Neural cell (in vitro differentiated cells): ENCODE measurements around the gene LRP2. TPM values are rescaled to one million over a fixed set of nuclear protein-coding genes. Genes with fewer than 3 reads are reported as not detected.

Experiments
- H2AFZ ChIP-seq: fragments of 200-600, 300-800 bp; sonication (generic), shearing (Covaris generic); 2 replicates; pipeline ENCODE4 v1.6.0; 2014; ENCODE audit warnings: low read depth, mild to moderate bottlenecking, antibody characterized with exemption, low read length, moderate library complexity
- H3F3A ChIP-seq: fragments of 200-600 bp; shearing (Covaris generic); 2 replicates; pipeline ENCODE4 v1.6.1; 2016; ENCODE audit warnings: mild to moderate bottlenecking, moderate library complexity, mixed read lengths, antibody characterized with exemption, low read length; ENCODE audit not compliant: insufficient read depth, poor library complexity, severe bottlenecking
- H3K27ac ChIP-seq: fragments of 200-600, 300-800 bp; sonication (generic), shearing (Covaris generic); 2 replicates; pipeline ENCODE4 v1.5.1; 2014; ENCODE audit warnings: mild to moderate bottlenecking, low read length, moderate library complexity
- H3K27me3 ChIP-seq: fragments of 300-800, 200-600 bp; sonication (generic), shearing (Covaris generic); 2 replicates; pipeline ENCODE4 v1.6.0; 2014; ENCODE audit warnings: mild to moderate bottlenecking, low read depth, low read length, moderate library complexity; ENCODE audit not compliant: insufficient read depth
- H3K36me3 ChIP-seq: fragments of 300-800, 200-600 bp; sonication (generic), shearing (Covaris generic); 2 replicates; pipeline ENCODE4 v1.5.1; 2014; ENCODE audit warnings: mild to moderate bottlenecking, antibody characterized with exemption, low read length, moderate library complexity; ENCODE audit not compliant: insufficient read depth
- H3K4me2 ChIP-seq: fragments of 300-800, 200-600 bp; sonication (generic), shearing (Covaris generic); 2 replicates; pipeline ENCODE4 v1.6.0; 2014; ENCODE audit warnings: mild to moderate bottlenecking, low read length
- H3K4me3 ChIP-seq: fragments of 300-800, 200-600 bp; sonication (generic), shearing (Covaris generic); 2 replicates; pipeline ENCODE4 v1.5.1; 2014; ENCODE audit warnings: mild to moderate bottlenecking, low read length, moderate library complexity
- H3K79me2 ChIP-seq: fragments of 200-600 bp; shearing (Covaris generic); replicated peaks from 2 replicates; pipeline ENCODE4 v1.6.0; 2014; ENCODE audit warnings: mild to moderate bottlenecking, low read length, moderate library complexity; ENCODE audit not compliant: insufficient read depth
- H3K9ac ChIP-seq: fragments of 300-800, 200-600 bp; sonication (generic), shearing (Covaris generic); 2 replicates; pipeline ENCODE4 v1.6.1; 2016; ENCODE audit warnings: mild to moderate bottlenecking, low read length, mixed read lengths
- H3K9me2 ChIP-seq: fragments of 200-600 bp; shearing (Covaris generic); 2 replicates; pipeline ENCODE4 v1.6.1; 2016; ENCODE audit warnings: mild to moderate bottlenecking, low read length, mixed read lengths; ENCODE audit not compliant: insufficient read depth
- H3K9me3 ChIP-seq: fragments of 200-600, 300-800 bp; sonication (generic), shearing (Covaris generic); 2 replicates; pipeline ENCODE4 v1.6.1; 2016; ENCODE audit warnings: mild to moderate bottlenecking, mixed run types, low read length, moderate library complexity, mixed read lengths
- H4K20me1 ChIP-seq: fragments of 200-600 bp; shearing (Covaris generic); 2 replicates; pipeline ENCODE4 v1.6.1; 2016; ENCODE audit warnings: mild to moderate bottlenecking, mixed run types; ENCODE audit not compliant: insufficient read depth
- CTCF ChIP-seq: fragments of 450-650 bp; IDR thresholded peaks from 2 replicates; pipeline ENCODE4 v1.5.1; 2014; ENCODE audit warnings: antibody characterized with exemption, mild to moderate bottlenecking, moderate library complexity; ENCODE audit not compliant: poor library complexity, severe bottlenecking
- EP300 ChIP-seq: fragments of 450-650 bp; conservative IDR thresholded peaks from 2 replicates; pipeline ENCODE4 v1.6.1; 2014; ENCODE audit warnings: antibody characterized with exemption, mild to moderate bottlenecking, moderate library complexity; ENCODE audit not compliant: poor library complexity, severe bottlenecking
- EZH2 ChIP-seq: fragments of 200-600, 300-800 bp; shearing (Covaris generic), sonication (generic); IDR thresholded peaks from 2 replicates; pipeline ENCODE4 v1.6.1; 2014; ENCODE audit warnings: antibody characterized with exemption, low read length, borderline replicate concordance, mild to moderate bottlenecking; ENCODE audit not compliant: insufficient read depth, poor library complexity, severe bottlenecking
- MXI1 ChIP-seq: fragments of 450-650 bp; conservative IDR thresholded peaks from 2 replicates; pipeline ENCODE4 v1.6.1; 2014; ENCODE audit warnings: antibody characterized with exemption, mild to moderate bottlenecking; ENCODE audit not compliant: poor library complexity, severe bottlenecking
- POLR2AphosphoS5 ChIP-seq: IDR thresholded peaks from 2 replicates; pipeline ENCODE4 v1.6.1; 2012
- RAD21 ChIP-seq: fragments of 450-650 bp; conservative IDR thresholded peaks from 2 replicates; pipeline ENCODE4 v1.6.1; 2014; ENCODE audit warnings: antibody characterized with exemption, mild to moderate bottlenecking, moderate library complexity
- REST ChIP-seq: IDR thresholded peaks from 2 replicates; pipeline ENCODE4 v1.6.1; 2012; ENCODE audit warnings: borderline replicate concordance
- SMC3 ChIP-seq: fragments of 450-650 bp; conservative IDR thresholded peaks from 2 replicates; pipeline ENCODE4 v1.6.1; 2014; ENCODE audit warnings: antibody characterized with exemption, mild to moderate bottlenecking, moderate library complexity; ENCODE audit not compliant: poor library complexity
- TAF1 ChIP-seq: IDR thresholded peaks from 2 replicates; pipeline ENCODE4 v1.6.1; 2012; ENCODE audit warnings: low read depth
- polyA plus RNA-seq: library from polyadenylated mRNA; depleted of rRNA; stranded (reverse); fragments of >200 nt; gene quantifications from 2 replicates; pipeline ENCODE4 v1.2.3, GENCODE V29; 2014

LRP2 gene
- polyA plus RNA-seq, 1 donor from 2014 or later: 1.8 TPM

GRCh38 chr2:169106134-169106533, 256.2 kb downstream of the LRP2 start:
- Histone ChIP-seq H3K9me3 (no peaks in the 10 kb centered on the region), H3K4me2 (no peak overlapping the region), H3K9ac (no peak overlapping the region), H4K20me1 (no peaks in the 10 kb centered on the region), H3K79me2 (no peaks in the 10 kb centered on the region), H3K27me3 (no peaks in the 10 kb centered on the region), H3K36me3 (no peaks in the 10 kb centered on the region), H2AFZ (no peak overlapping the region), H3K27ac (no peak overlapping the region), H3K9me2 (no peaks in the 10 kb centered on the region), H3F3A (peaks cover 2% of the 10 kb centered on the region), H3K4me3 (no peak overlapping the region)
- no peak for TF ChIP-seq REST
- TF ChIP-seq POLR2AphosphoS5: no peak
- TF ChIP-seq CTCF: no peak
- TF ChIP-seq EZH2: no peak
- no peak for TF ChIP-seq SMC3
- no peak for TF ChIP-seq MXI1
- no peak for TF ChIP-seq TAF1
- TF ChIP-seq RAD21: no peak
- TF ChIP-seq EP300: no peak

- no peaks in the 10 kb centered on the region for H3K9me2 ChIP-seq
- H3K4me2 ChIP-seq: no peak overlapping the region
- H3K36me3 ChIP-seq: no peaks in the 10 kb centered on the region
- peaks cover 2% of the 10 kb centered on the region for H3F3A ChIP-seq
- no peak overlapping the region for H3K9ac ChIP-seq
- no peaks in the 10 kb centered on the region for H3K79me2 ChIP-seq
- H3K4me3 ChIP-seq: no peak overlapping the region
- no peak overlapping the region for H3K27ac ChIP-seq
- H3K9me3 ChIP-seq: no peaks in the 10 kb centered on the region
- no peak overlapping the region for H2AFZ ChIP-seq
- no peaks in the 10 kb centered on the region for H3K27me3 ChIP-seq
- no peak for TF ChIP-seq CTCF
- no peak for TF ChIP-seq MXI1
- peak; percentile 60 for TF ChIP-seq POLR2AphosphoS5
- TF ChIP-seq EZH2: no peak
- TF ChIP-seq TAF1: no peak
- TF ChIP-seq SMC3: no peak
- TF ChIP-seq REST: no peak
- TF ChIP-seq EP300: peak; percentile 44
- no peak for TF ChIP-seq RAD21
- no peaks in the 10 kb centered on the region for H4K20me1 ChIP-seq
Measured at GRCh38 chr2:169105476-169105875, 256.9 kb downstream of the LRP2 start.
